IMR-90 (cell line): ENCODE data around the gene MANSC4. TPM values are rescaled to one million over a fixed set of nuclear protein-coding genes. Genes with fewer than 3 reads are reported as not detected.

Experiments used
- ATAC-seq: fragments of 200-7000 bp; cut with Tn5 transposase; 2 replicates; pipeline ENCODE4 v1.9.1; 2020; ENCODE audit warnings: low read depth, mild to moderate bottlenecking, moderate library complexity
- BruUV-seq: library from RNA; stranded (reverse); fragments of 400-500 nt; replicated peaks from 2 replicates; lab custom pipeline; 2021; lab: Mats Ljungman, UMichigan
- CTCF ChIA-PET: fragments of 300-600 bp; formaldehyde crosslinking; extraction: SDS; loops from one replicate; lab custom pipeline; 2021; ENCODE audit warnings: antibody characterized with exemption; lab: Yijun Ruan, JAX
- POLR2A ChIA-PET: fragments of 300-600 bp; sonication (Branson Sonifier 250); formaldehyde crosslinking; loops from one replicate; lab custom pipeline; 2022; ENCODE audit warnings: antibody characterized with exemption; ENCODE audit not compliant: unreplicated experiment; lab: Charles Lee
- DNase-seq: peaks from one replicate; pipeline ENCODE4 v3.0.0; 2013
- H2AFZ ChIP-seq: replicated peaks from 2 replicates; pipeline ENCODE3; 2013; ENCODE audit warnings: low read length, mild to moderate bottlenecking; ENCODE audit not compliant: poor library complexity
- H2AK5ac ChIP-seq: 2 replicates; pipeline ENCODE4 v1.6.1; 2013; ENCODE audit warnings: low read depth, low read length, inconsistent platforms
- H2AK9ac ChIP-seq: replicated peaks from 2 replicates; pipeline ENCODE3; 2013; ENCODE audit warnings: mild to moderate bottlenecking, low read depth, low read length, moderate library complexity; ENCODE audit not compliant: poor library complexity
- H2BK120ac ChIP-seq: 2 replicates; pipeline ENCODE4 v1.6.1; 2013; ENCODE audit warnings: low read depth, low read length, inconsistent platforms
- H2BK15ac ChIP-seq: 3 replicates; pipeline ENCODE4 v1.6.1; 2013; ENCODE audit warnings: low read depth, low read length, inconsistent platforms
- H2BK20ac ChIP-seq: 2 replicates; pipeline ENCODE4 v1.6.1; 2013; ENCODE audit warnings: low read depth, mild to moderate bottlenecking, inconsistent platforms, low read length, moderate library complexity
- H2BK5ac ChIP-seq: 2 replicates; pipeline ENCODE4 v1.6.1; 2013; ENCODE audit warnings: mild to moderate bottlenecking, low read depth, low read length, inconsistent platforms; ENCODE audit not compliant: poor library complexity, severe bottlenecking
- H3K14ac ChIP-seq: replicated peaks from 2 replicates; pipeline ENCODE4 v1.6.1; 2013; ENCODE audit warnings: low read depth, low read length, inconsistent platforms
- H3K18ac ChIP-seq: 2 replicates; pipeline ENCODE4 v1.6.1; 2013; ENCODE audit warnings: low read depth, low read length, control low read depth
- H3K23ac ChIP-seq: 2 replicates; pipeline ENCODE4 v1.6.1; 2013; ENCODE audit warnings: low read depth, low read length, inconsistent platforms
- H3K27ac ChIP-seq: 2 replicates; pipeline ENCODE4 v1.5.1; 2013; ENCODE audit warnings: mild to moderate bottlenecking, control low read depth, low read length; ENCODE audit not compliant: insufficient read depth
- H3K27me3 ChIP-seq: 2 replicates; pipeline ENCODE4 v1.6.1; 2013; ENCODE audit warnings: low read length; ENCODE audit not compliant: control insufficient read depth, insufficient read depth
- H3K36me3 ChIP-seq: 2 replicates; pipeline ENCODE4 v1.6.1; 2013; ENCODE audit warnings: low read length, mixed read lengths; ENCODE audit not compliant: control insufficient read depth, insufficient read depth
- H3K4ac ChIP-seq: 2 replicates; pipeline ENCODE4 v1.6.1; 2013; ENCODE audit warnings: low read depth, low read length, inconsistent platforms
- H3K4me1 ChIP-seq: 2 replicates; pipeline ENCODE4 v1.6.1; 2013; ENCODE audit warnings: low read length, mixed read lengths; ENCODE audit not compliant: control insufficient read depth, insufficient read depth
- H3K4me2 ChIP-seq: 2 replicates; pipeline ENCODE4 v1.6.1; 2013; ENCODE audit warnings: low read depth, mild to moderate bottlenecking, control low read depth, low read length, moderate library complexity
- H3K4me3 ChIP-seq: 2 replicates; pipeline ENCODE4 v1.5.1; 2013; ENCODE audit warnings: low read depth, mild to moderate bottlenecking, control low read depth, low read length, moderate library complexity; ENCODE audit not compliant: insufficient read depth
- H3K56ac ChIP-seq: 2 replicates; pipeline ENCODE4 v1.6.1; 2013; ENCODE audit warnings: low read length, inconsistent platforms; ENCODE audit not compliant: insufficient read depth; ENCODE audit errors: extremely low read depth
- H3K79me1 ChIP-seq, 2 experiments: 2 replicates each; pipeline ENCODE4 v1.6.1; 2013; ENCODE audit warnings: low read length in 2 of 2, inconsistent platforms in 1 of 2, low read depth in 1 of 2
- H3K9ac ChIP-seq: 2 replicates; pipeline ENCODE4 v1.6.1; 2013; ENCODE audit warnings: low read depth, low read length, control low read depth
- H3K9me1 ChIP-seq: 2 replicates; pipeline ENCODE4 v1.6.1; 2013; ENCODE audit warnings: low read length, inconsistent platforms; ENCODE audit not compliant: insufficient read depth
- H3K9me3 ChIP-seq: 2 replicates; pipeline ENCODE4 v1.6.1; 2013; ENCODE audit warnings: low read length; ENCODE audit not compliant: control insufficient read depth, insufficient read depth
- H4K20me1 ChIP-seq: 2 replicates; pipeline ENCODE4 v1.6.1; 2013; ENCODE audit warnings: low read length, inconsistent platforms; ENCODE audit not compliant: insufficient read depth
- H4K5ac ChIP-seq: 2 replicates; pipeline ENCODE4 v1.6.1; 2013; ENCODE audit warnings: mild to moderate bottlenecking, low read depth, low read length, control low read depth
- H4K8ac ChIP-seq, 2 experiments: 2 replicates each; pipeline ENCODE4 v1.6.1; 2013; ENCODE audit warnings: low read depth in 2 of 2, low read length in 2 of 2, control low read depth in 1 of 2, inconsistent platforms in 1 of 2
- H4K91ac ChIP-seq: 2 replicates; pipeline ENCODE4 v1.6.1; 2013; ENCODE audit warnings: low read depth, low read length, inconsistent platforms; ENCODE audit not compliant: insufficient read depth
- BHLHE40 ChIP-seq: fragments of 150-350 bp; IDR thresholded peaks from 2 replicates; pipeline ENCODE4 v1.6.1; 2016; ENCODE audit warnings: mild to moderate bottlenecking, low read depth, low read length
- FOS ChIP-seq: fragments of 150-350 bp; IDR thresholded peaks from 2 replicates; pipeline ENCODE4 v1.6.1; 2016; ENCODE audit warnings: low read depth, low read length
- NFE2L2 ChIP-seq: fragments of 150-350 bp; IDR thresholded peaks from 2 replicates; pipeline ENCODE4 v1.6.1; 2016; ENCODE audit warnings: low read depth, mild to moderate bottlenecking, low read length
- POLR2A ChIP-seq: IDR thresholded peaks from 2 replicates; pipeline ENCODE4 v1.6.1; 2012; ENCODE audit warnings: mild to moderate bottlenecking, low read depth, low read length
- WGBS, 2 experiments: methylation state at CpG; one replicate each; pipeline versions ENCODE4 v1.1.5 to v1.1.7; 2013; ENCODE audit warnings: missing lambda C conversion rate in 2 of 2; ENCODE audit not compliant: insufficient read length in 1 of 2; ENCODE audit errors: extremely low coverage in 2 of 2; 5-methylcytosine and 5-hydroxymethylcytosine counted together
- dilution Hi-C: fragments of 300-500 bp; cut with HindIII; formaldehyde crosslinking; loops from one replicate; pipeline ENCODE4 v1.14.3; 2018; ENCODE audit warnings: low sequenced_read_pairs; ENCODE audit not compliant: unreplicated experiment
- in situ Hi-C: fragments of 300-500 bp; cut with MboI; formaldehyde crosslinking; loops from 3 replicates; pipeline ENCODE4 v1.14.3; 2019; ENCODE audit warnings: low sequenced_read_pairs, inconsistent platforms, mixed read lengths
- intact Hi-C: fragments of 100-400 bp; cut with micrococcal nuclease; formaldehyde crosslinking; loops from 2 replicates; pipeline ENCODE4 v1.10.0; 2022
- polyA plus RNA-seq, 3 experiments: library from polyadenylated mRNA; depleted of rRNA; stranded (reverse); fragments of >200 nt; gene quantifications; 2 replicates each; pipeline ENCODE4 v1.2.3, GENCODE V29; 2012; ENCODE audit warnings: low replicate concordance in 1 of 3
- total RNA-seq: library from RNA; depleted of rRNA; stranded (reverse); fragments of >200 nt; gene quantifications from 2 replicates; pipeline ENCODE4 v1.2.3, GENCODE V29; 2012
- TF ChIP-seq, protein P1 (sequence below): fragments of 150-350 bp; IDR thresholded peaks from 2 replicates; pipeline ENCODE4 v1.6.1; 2017; ENCODE audit warnings: mild to moderate bottlenecking, antibody characterized with exemption, low read length, low read depth

The MANSC4 gene
- total and polyA plus RNA-seq, 2 of the 4 experiments (the other 2 are of a cell fraction), result not detected

DNA sequence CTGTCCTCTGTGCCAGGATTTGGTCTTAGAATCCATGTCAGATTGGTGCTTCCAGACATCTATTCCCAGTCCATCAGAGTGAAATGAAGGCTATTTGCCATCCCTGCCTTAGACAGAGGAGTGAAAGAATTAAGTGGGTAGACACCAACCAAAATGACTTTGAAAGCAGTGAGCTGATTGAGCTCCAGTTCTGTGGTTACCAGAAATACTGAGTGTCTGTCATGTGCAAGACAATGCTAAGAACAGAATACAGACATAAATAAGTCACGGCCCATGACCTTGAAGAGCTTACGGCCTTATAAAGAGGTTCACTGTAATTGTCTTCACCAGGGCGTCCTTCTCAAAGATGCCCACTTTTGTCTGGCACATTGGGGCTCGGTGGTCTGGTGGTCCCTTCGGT lies 21.6 kb upstream of the MANSC4 start:
- Histone ChIP-seq H3K4me3 (no peak overlapping the region), H4K8ac (no peak overlapping the region), H3K56ac (no peak overlapping the region), H4K20me1 (no peaks in the 10 kb centered on the region; the same call in 1 of the 2 replicates), H3K14ac (no peak overlapping the region), H3K4ac (no peak overlapping the region), H3K9me1 (peaks cover 18% of the 10 kb centered on the region), H3K4me1 (no peaks in the 10 kb centered on the region; the same call in 1 of the 2 replicates), H3K18ac (no peak overlapping the region), H2BK15ac (no peak overlapping the region), H2BK120ac (no peak overlapping the region), H3K9ac (no peak overlapping the region), H3K27me3 (no peaks in the 10 kb centered on the region), H2AK9ac (no peak overlapping the region), H3K4me2 (no peak overlapping the region), H2BK20ac (no peak overlapping the region), H3K79me1 (peaks cover 0 to 22% of the 10 kb centered on the region in 2 experiments; a peak in 3 of 4 replicates), H4K91ac (no peak overlapping the region), H3K27ac (no peak overlapping the region), H3K23ac (no peak overlapping the region), H2BK5ac (no peak overlapping the region), H4K5ac (no peak overlapping the region), H2AFZ (no peak overlapping the region), H3K9me3 (no peaks in the 10 kb centered on the region), H2AK5ac (no peak overlapping the region), H3K36me3 (peaks cover 11% of the 10 kb centered on the region)
- intact Hi-C loops (no loop called here), dilution Hi-C loops (no loop called here), in situ Hi-C loops (no loop called here)
- ChIA-PET CTCF (interaction anchor here (1.1 kb wide), 1 partner anchor 11 kb away, joined by 4 read pairs; no protein-coding TSS in a partner anchor), POLR2A (no interaction called here)
- no peak for TF ChIP-seq BHLHE40
- no peak for TF ChIP-seq NFE2L2
- no peak for TF ChIP-seq FOS
- TF ChIP-seq, protein P1, sequence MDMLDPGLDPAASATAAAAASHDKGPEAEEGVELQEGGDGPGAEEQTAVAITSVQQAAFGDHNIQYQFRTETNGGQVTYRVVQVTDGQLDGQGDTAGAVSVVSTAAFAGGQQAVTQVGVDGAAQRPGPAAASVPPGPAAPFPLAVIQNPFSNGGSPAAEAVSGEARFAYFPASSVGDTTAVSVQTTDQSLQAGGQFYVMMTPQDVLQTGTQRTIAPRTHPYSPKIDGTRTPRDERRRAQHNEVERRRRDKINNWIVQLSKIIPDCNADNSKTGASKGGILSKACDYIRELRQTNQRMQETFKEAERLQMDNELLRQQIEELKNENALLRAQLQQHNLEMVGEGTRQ, result no peak
- no peak for TF ChIP-seq POLR2A
- no peak for DNase-seq
- 100% methylated on average over 3 of the region's 5 CpGs; no CpG with 5 or more reads in 1 of the 2 experiments for WGBS, 2 experiments
- ATAC-seq, result no peak
- TSS peak; percentile 12 for BruUV-seq
